Tibial artery (tissue), 4 donors: ENCODE results near the gene LRPAP1.

Experiments used
- DNase-seq, 2 donors: peaks; one replicate each; pipeline ENCODE4 v3.0.0-alpha.2; 2019
- H3K27ac ChIP-seq, 2 donors: fragments of 200-600 bp; sonication (generic) in 1 of 2; 1 replicate in 1 of 2; 2 replicates in 1 of 2; pipeline ENCODE4 v1.5.1; 2018 to 2019; ENCODE audit warnings: mild to moderate bottlenecking in 1 of 2
- H3K27me3 ChIP-seq, 2 donors: fragments of 200-600 bp; sonication (generic) in 1 of 2; one replicate each; pipeline versions ENCODE4 v1.5.1 to v1.6.0; 2016 to 2019
- H3K36me3 ChIP-seq, 3 donors: fragments of 200-600 bp; sonication (generic) in 2 of 3; one replicate each; pipeline ENCODE4 v1.5.1; 2016 to 2019; ENCODE audit warnings: mild to moderate bottlenecking in 2 of 3
- H3K4me1 ChIP-seq, 4 donors: fragments of 200-600 bp; sonication (generic) in 2 of 4; 1 replicate in 3 of 4; 2 replicates in 1 of 4; pipeline ENCODE4 v1.5.1; 2016 to 2019
- H3K4me3 ChIP-seq, 2 donors: fragments of 200-600 bp; sonication (generic) in 1 of 2; 1 replicate in 1 of 2; 2 replicates in 1 of 2; pipeline ENCODE4 v1.5.1; 2018 to 2019; ENCODE audit warnings: mild to moderate bottlenecking in 2 of 2
- H3K9me3 ChIP-seq, 3 donors: fragments of 200-600 bp; sonication (generic) in 1 of 3; one replicate each; pipeline ENCODE4 v1.5.1; 2016 to 2019
- CTCF ChIP-seq, 2 experiments: fragments of 200-600 bp in 1 of 2; fragments of 450-650 bp in 1 of 2; IDR thresholded peaks; one replicate each; pipeline ENCODE4 v1.5.1; 2017 to 2019; ENCODE audit warnings: antibody characterized with exemption in 2 of 2, mild to moderate bottlenecking in 1 of 2, moderate library complexity in 1 of 2
- intact Hi-C: fragments of 100-400 bp; cut with DNase I; formaldehyde crosslinking; loops from one replicate; pipeline ENCODE4 v1.15.0; 2023; ENCODE audit warnings: low total_unique reads

The LRPAP1 gene

GRCh38 chr4:3495204-3495975 lies 36.8 kb downstream of the LRPAP1 start:
- Histone ChIP-seq H3K27me3 (peaks cover 0 to 53% of the 10 kb centered on the region in 2 donors), H3K4me1 (peaks cover 0 to 4% (median 0%) of the 10 kb centered on the region in 4 donors), H3K9me3 (no peaks in the 10 kb centered on the region), H3K36me3 (peaks cover 0 to 24% (median 0%) of the 10 kb centered on the region in 3 donors), H3K4me3 (no peak overlapping the region), H3K27ac (no peak overlapping the region)
- intact Hi-C loops: no loop called here
- DNase-seq: no peak
- no peak for TF ChIP-seq CTCF (IDR thresholded peaks at IDR 0.05)

- TF ChIP-seq CTCF (IDR thresholded peaks at IDR 0.05): no peak
- Histone ChIP-seq H3K27me3 (peaks cover 0 to 53% of the 10 kb centered on the region in 2 donors), H3K27ac (no peak overlapping the region), H3K4me3 (no peak overlapping the region), H3K4me1 (peaks cover 0 to 4% (median 1%) of the 10 kb centered on the region in 4 donors), H3K9me3 (no peaks in the 10 kb centered on the region), H3K36me3 (peaks cover 0 to 14% (median 0%) of the 10 kb centered on the region in 3 donors)
- DNase-seq: no peak
- intact Hi-C loops: no loop called here
Observed at GRCh38 chr4:3494462-3494871, 37.8 kb downstream of the LRPAP1 start.

GRCh38 chr4:3493720-3494461 lies 38.3 kb downstream of the LRPAP1 start:
- no peak for DNase-seq
- Histone ChIP-seq H3K4me1 (peaks cover 0 to 8% (median 2%) of the 10 kb centered on the region in 4 donors), H3K9me3 (no peaks in the 10 kb centered on the region), H3K36me3 (peaks cover 0 to 9% (median 0%) of the 10 kb centered on the region in 3 donors), H3K27me3 (peaks cover 0 to 53% of the 10 kb centered on the region in 2 donors), H3K27ac (no peak overlapping the region), H3K4me3 (no peak overlapping the region)
- intact Hi-C loops: no loop called here
- TF ChIP-seq CTCF (IDR thresholded peaks at IDR 0.05): no peak

GRCh38 chr4:3492741-3493719 lies 39.2 kb downstream of the LRPAP1 start:
- H3K27me3 ChIP-seq: peaks cover 0 to 53% of the 10 kb centered on the region in 2 donors
- peaks cover 0 to 5% (median 0%) of the 10 kb centered on the region in 3 donors for H3K36me3 ChIP-seq
- no peak overlapping the region for H3K4me3 ChIP-seq
- no peak overlapping the region for H3K27ac ChIP-seq
- H3K4me1 ChIP-seq: peaks cover 0 to 8% (median 2%) of the 10 kb centered on the region in 4 donors
- no peaks in the 10 kb centered on the region for H3K9me3 ChIP-seq
- DNase-seq: no peak
- TF ChIP-seq CTCF (IDR thresholded peaks at IDR 0.05): no peak
- intact Hi-C loops: no loop called here
